ENCODE data around the gene STUB1. TPM values are rescaled to one million over a fixed set of nuclear protein-coding genes. Genes with fewer than 3 reads are reported as not detected.
A peak's percentile ranks its signal among the peaks of the same experiment; 100 is the strongest.

The STUB1 gene
- total and polyA plus RNA-seq, 2 donors (not counting 3 experiments of a cell fraction or from before 2014, with no cell fraction given), result 107 to 147 TPM

DNA sequence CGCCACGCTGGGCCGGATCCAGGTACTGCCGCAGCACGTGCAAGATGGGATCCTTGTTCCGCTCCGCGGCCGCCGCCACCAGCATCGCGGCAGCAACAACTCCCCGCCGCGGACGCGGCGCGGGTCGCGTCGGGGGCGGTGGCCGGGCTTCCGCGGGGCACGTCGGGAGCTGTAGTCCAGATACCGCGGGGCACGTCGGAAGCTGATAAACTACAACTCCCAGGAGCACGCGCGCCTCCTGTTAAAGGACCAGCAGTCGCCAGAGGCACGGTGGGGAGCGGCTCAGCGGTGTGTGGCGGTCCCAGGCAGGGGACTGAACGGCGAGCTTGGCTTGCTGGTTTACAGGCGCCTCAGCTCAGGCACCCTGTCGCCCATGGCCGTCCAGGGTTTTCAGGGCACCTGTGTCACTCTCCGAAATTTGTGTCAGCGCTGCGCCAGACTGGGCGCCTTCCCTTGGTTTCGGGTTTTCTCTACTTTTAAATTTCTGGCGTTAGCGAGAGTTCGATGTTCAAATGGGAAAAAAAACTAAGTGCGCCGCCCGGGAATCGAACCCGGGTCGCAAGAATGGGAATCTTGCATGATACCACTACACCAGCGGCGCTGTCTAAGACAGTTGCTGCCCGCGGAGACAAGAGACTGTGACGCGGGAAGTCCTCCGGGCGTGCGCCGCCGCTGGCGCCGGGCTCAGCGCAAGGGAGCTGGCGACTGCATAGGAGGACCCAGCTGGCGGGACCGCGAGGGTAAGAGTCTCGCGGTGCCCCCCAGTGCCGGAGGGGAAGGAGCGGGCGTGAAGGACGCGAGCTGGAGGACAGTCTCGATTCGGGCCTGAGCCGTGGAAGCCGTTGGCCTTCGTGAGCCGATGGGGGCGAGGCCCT is 43.8 kb upstream of the STUB1 start, which contains the start of gene METTL26:
TSS of gene METTL26 (minus strand) at position 100 of the 875 bp plus-strand sequence. CDS start at position 85, 15 bp downstream.
- intact Hi-C loops (cut with micrococcal nuclease) (loop anchor here (1.0 kb wide), 3 partner anchors 12 to 47 kb away; no protein-coding TSS in a partner anchor), dilution Hi-C loops (cut with MboI; ENCODE audit: extremely low pct_ligation_motif_present, low sequenced_read_pairs) (no loop called here)
- Histone ChIP-seq H3K79me2 (ENCODE audit: control insufficient read depth, insufficient read depth, low read length) (peaks cover 8% of the 10 kb centered on the region), H2AFZ (ENCODE audit: low read depth, low read length) (peak within 1 kb of the TSS; percentile 84), H3K4me3 (replicated peaks in 1 of 3; ENCODE audit: insufficient read depth in 1 of 3, low read depth in 1 of 3, low read length in 3 of 3) (peak within 1 kb of the TSS; percentile 37 to 82 (median 61)), H4K20me1 (replicated peaks; ENCODE audit: control insufficient read depth, extremely low read depth, insufficient read depth, low read length) (no peaks in the 10 kb centered on the region), H3K27ac (ENCODE audit: insufficient read depth, low read depth, low read length) (peak within 1 kb of the TSS; percentile 68), H3K36me3 (ENCODE audit: control insufficient read depth in 2 of 2, extremely low read depth in 1 of 2, insufficient read depth in 2 of 2, low read length in 2 of 2) (no peaks in the 10 kb centered on the region), H3K27me3 (ENCODE audit: control insufficient read depth in 2 of 2, insufficient read depth in 2 of 2, low read length in 2 of 2) (no peaks in the 10 kb centered on the region), H3K4me1 (ENCODE audit: control insufficient read depth, extremely low read depth, insufficient read depth, low read length) (peaks cover 9% of the 10 kb centered on the region), H3K9me3 (replicated peaks; ENCODE audit: control insufficient read depth, insufficient read depth, low read length) (no peaks in the 10 kb centered on the region), H3K4me2 (ENCODE audit: insufficient read depth, low read length) (peak within 1 kb of the TSS; percentile 53), H3K9ac (replicated peaks; ENCODE audit: extremely low read depth, insufficient read depth, low read length) (peak within 1 kb of the TSS; percentile 66), H3K9me1 (replicated peaks; ENCODE audit: control insufficient read depth, extremely low read depth, insufficient read depth, low read length) (no peaks in the 10 kb centered on the region)
- TF ChIP-seq, protein P1, sequence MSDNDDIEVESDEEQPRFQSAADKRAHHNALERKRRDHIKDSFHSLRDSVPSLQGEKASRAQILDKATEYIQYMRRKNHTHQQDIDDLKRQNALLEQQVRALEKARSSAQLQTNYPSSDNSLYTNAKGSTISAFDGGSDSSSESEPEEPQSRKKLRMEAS (IDR thresholded peaks at IDR 0.05; ENCODE audit: insufficient read depth, insufficient read length), result peak; percentile 46
- peak; percentile 26 for TF ChIP-seq MYC (IDR thresholded peaks at IDR 0.05; ENCODE audit: low read depth, low read length)
- TF ChIP-seq POLR2A (IDR thresholded peaks at IDR 0.05; ENCODE audit: low read depth, low read length), result peak; percentile 95
- TF ChIP-seq JUN (IDR thresholded peaks at IDR 0.05; ENCODE audit: borderline replicate concordance, insufficient read depth, insufficient read length, low read depth), result no peak
- peak; percentile 92 for TF ChIP-seq POLR2AphosphoS5 (IDR thresholded peaks at IDR 0.05; ENCODE audit: insufficient read depth, low read depth, low read length)
- TF ChIP-seq, protein P2, sequence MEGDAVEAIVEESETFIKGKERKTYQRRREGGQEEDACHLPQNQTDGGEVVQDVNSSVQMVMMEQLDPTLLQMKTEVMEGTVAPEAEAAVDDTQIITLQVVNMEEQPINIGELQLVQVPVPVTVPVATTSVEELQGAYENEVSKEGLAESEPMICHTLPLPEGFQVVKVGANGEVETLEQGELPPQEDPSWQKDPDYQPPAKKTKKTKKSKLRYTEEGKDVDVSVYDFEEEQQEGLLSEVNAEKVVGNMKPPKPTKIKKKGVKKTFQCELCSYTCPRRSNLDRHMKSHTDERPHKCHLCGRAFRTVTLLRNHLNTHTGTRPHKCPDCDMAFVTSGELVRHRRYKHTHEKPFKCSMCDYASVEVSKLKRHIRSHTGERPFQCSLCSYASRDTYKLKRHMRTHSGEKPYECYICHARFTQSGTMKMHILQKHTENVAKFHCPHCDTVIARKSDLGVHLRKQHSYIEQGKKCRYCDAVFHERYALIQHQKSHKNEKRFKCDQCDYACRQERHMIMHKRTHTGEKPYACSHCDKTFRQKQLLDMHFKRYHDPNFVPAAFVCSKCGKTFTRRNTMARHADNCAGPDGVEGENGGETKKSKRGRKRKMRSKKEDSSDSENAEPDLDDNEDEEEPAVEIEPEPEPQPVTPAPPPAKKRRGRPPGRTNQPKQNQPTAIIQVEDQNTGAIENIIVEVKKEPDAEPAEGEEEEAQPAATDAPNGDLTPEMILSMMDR (IDR thresholded peaks at IDR 0.05; ENCODE audit: extremely low read depth in 1 of 2, insufficient read depth in 1 of 2, low read depth in 1 of 2, low read length in 2 of 2), result no peak
- peak; percentile 25 for TF ChIP-seq GATA2 (IDR thresholded peaks at IDR 0.05; ENCODE audit: insufficient read depth, insufficient read length, low read depth, low read length)
- no peak for TF ChIP-seq EZH2 (IDR thresholded peaks at IDR 0.05; ENCODE audit: borderline replicate concordance, low read depth, low read length, severe bottlenecking)
- no peak for TF ChIP-seq FOS (IDR thresholded peaks at IDR 0.05; ENCODE audit: borderline replicate concordance, insufficient read depth, low read length)
- DNase-seq (ENCODE audit: low read depth, low spot score), result peak; percentile 93
- ChIA-PET POLR2A (interaction anchor here (1.2 to 1.6 kb wide), 2 partner anchors 9 to 13 kb away, joined by 4 read pairs; partner anchors contain the start of gene WDR90), CTCF (interaction anchor here (0.6 to 1.7 kb wide), 11 partner anchors 9 to 60 kb away, joined by 3 to 8 read pairs (median 4); partner anchors contain the start of genes RAB40C and RHBDL1)
- peak; percentile 96 for FAIRE-seq
- BruUV-seq (replicated peaks), result TSS peak; percentile 86

All from endothelial cell of umbilical vein (primary cell).